SK-N-MC (cell line): ENCODE data around the gene GRPR.

Source experiments
- EZH2 ChIP-seq: fragments of 200-600 bp; sonication (generic); IDR thresholded peaks from one replicate; pipeline ENCODE4 v1.6.1; 2017; ENCODE audit warnings: antibody characterized with exemption
- POLR2AphosphoS5 ChIP-seq: IDR thresholded peaks from 2 replicates; pipeline ENCODE4 v1.6.1; 2012; ENCODE audit warnings: mild to moderate bottlenecking, low read depth, low read length, borderline replicate concordance

- TF ChIP-seq POLR2AphosphoS5 (no peak), EZH2 (no peak)
These were observed 14.7 kb downstream of the GRPR start for GRCh38 chrX:16138108-16138427.
